B cell (primary cell): ENCODE measurements around the gene RERE.

Experiments used
- EZH2 ChIP-seq: IDR thresholded peaks from 2 replicates; pipeline ENCODE4 v1.6.1; 2012; ENCODE audit warnings: borderline replicate concordance, low read depth, mild to moderate bottlenecking, moderate library complexity, low read length; ENCODE audit not compliant: insufficient read depth, poor library complexity, severe bottlenecking
- TF ChIP-seq, protein P1 (sequence below): fragments of 200-600 bp; IDR thresholded peaks from one replicate; pipeline ENCODE4 v1.8.0; 2022; ENCODE audit warnings: antibody characterized with exemption, mild to moderate bottlenecking

DNA sequence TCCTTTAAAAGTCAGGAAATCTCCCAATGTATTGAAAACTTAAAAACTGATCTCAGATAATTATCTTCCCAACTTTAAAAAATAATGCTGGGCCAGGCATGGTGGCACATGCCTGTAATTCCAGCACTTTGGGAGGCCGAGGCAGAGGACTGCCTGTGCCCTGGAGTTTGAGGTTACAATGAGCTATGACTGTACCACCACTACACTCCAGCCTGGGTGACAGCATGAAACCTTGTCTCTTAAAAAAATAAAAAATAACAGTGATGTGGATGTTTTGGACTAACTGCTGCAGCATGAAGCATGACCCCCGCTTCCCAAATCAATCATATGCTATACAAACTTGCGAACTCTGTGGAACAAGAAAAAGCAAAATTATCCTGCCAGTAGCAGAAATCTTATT is 186.3 kb downstream of the RERE start:
- TF ChIP-seq, protein P1, sequence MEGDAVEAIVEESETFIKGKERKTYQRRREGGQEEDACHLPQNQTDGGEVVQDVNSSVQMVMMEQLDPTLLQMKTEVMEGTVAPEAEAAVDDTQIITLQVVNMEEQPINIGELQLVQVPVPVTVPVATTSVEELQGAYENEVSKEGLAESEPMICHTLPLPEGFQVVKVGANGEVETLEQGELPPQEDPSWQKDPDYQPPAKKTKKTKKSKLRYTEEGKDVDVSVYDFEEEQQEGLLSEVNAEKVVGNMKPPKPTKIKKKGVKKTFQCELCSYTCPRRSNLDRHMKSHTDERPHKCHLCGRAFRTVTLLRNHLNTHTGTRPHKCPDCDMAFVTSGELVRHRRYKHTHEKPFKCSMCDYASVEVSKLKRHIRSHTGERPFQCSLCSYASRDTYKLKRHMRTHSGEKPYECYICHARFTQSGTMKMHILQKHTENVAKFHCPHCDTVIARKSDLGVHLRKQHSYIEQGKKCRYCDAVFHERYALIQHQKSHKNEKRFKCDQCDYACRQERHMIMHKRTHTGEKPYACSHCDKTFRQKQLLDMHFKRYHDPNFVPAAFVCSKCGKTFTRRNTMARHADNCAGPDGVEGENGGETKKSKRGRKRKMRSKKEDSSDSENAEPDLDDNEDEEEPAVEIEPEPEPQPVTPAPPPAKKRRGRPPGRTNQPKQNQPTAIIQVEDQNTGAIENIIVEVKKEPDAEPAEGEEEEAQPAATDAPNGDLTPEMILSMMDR, result no peak
- no peak for TF ChIP-seq EZH2
